ENCODE data around the gene SMIM38. TPM values are rescaled to one million over a fixed set of nuclear protein-coding genes. Genes with fewer than 3 reads are reported as not detected.

SMIM38 gene
- total and polyA plus RNA-seq, 2 donors (not counting 1 experiment from before 2014, with no cell fraction given), result 1.2 to 1.6 TPM

GRCh38 chr11:69167130-69167915 lies 11.6 kb downstream of the SMIM38 start:
- H3K4me3 ChIP-seq (ENCODE audit: control extremely low read depth in 1 of 5, extremely low read depth in 1 of 5, insufficient read depth in 1 of 5, low read depth in 2 of 5, low read length in 4 of 5), result no peak overlapping the region
- no peak overlapping the region for H3K4me3 Mint-ChIP-seq
- H3K27ac Mint-ChIP-seq, result no peak overlapping the region
- ChIA-PET POLR2A (no interaction called here), CTCF (no interaction called here)
- no peak overlapping the region for H2AFZ ChIP-seq (ENCODE audit: insufficient read depth, low read depth, low read length, poor library complexity, severe bottlenecking)
- H3K9me3 Mint-ChIP-seq (ENCODE audit: insufficient read depth), result peaks cover 6% of the 10 kb centered on the region
- no peak for ATAC-seq (ENCODE audit: low read depth)
- TF ChIP-seq CTCF (IDR thresholded peaks at IDR 0.05) (no peak), EZH2 (IDR thresholded peaks at IDR 0.05; ENCODE audit: borderline replicate concordance, insufficient read depth, low read depth, low read length, poor library complexity, severe bottlenecking) (no peak)
- no peak overlapping the region for H3K4me2 ChIP-seq (replicated peaks; ENCODE audit: low read depth, low read length, poor library complexity, severe bottlenecking)
- H3K79me2 ChIP-seq (ENCODE audit: control insufficient read depth, insufficient read depth, low read length), result no peaks in the 10 kb centered on the region
- no peaks in the 10 kb centered on the region for H3K27me3 ChIP-seq (replicated peaks in 1 of 4; ENCODE audit: control extremely low read depth in 1 of 4, control insufficient read depth in 3 of 4, insufficient read depth in 4 of 4, low read length in 3 of 4)
- peaks cover 3 to 7% (median 5%) of the 10 kb centered on the region in 3 donors for H3K9me3 ChIP-seq (ENCODE audit: control extremely low read depth in 1 of 3, control insufficient read depth in 2 of 3, insufficient read depth in 1 of 3, low read length in 2 of 3)
- H3K4me1 Mint-ChIP-seq, result peaks cover 9% of the 10 kb centered on the region
- no peak overlapping the region for H3K27ac ChIP-seq (ENCODE audit: low read length in 2 of 2)
- no peak overlapping the region for H3K9ac ChIP-seq (ENCODE audit: low read length)
- H4K20me1 ChIP-seq (ENCODE audit: control insufficient read depth, insufficient read depth, low read length, poor library complexity, severe bottlenecking), result no peaks in the 10 kb centered on the region
- intact Hi-C loops (cut with micrococcal nuclease), result no loop called here
- DNase-seq, result no peak
- peaks cover 6 to 8% of the 10 kb centered on the region in 2 donors for H3K4me1 ChIP-seq (ENCODE audit: control insufficient read depth in 2 of 2, insufficient read depth in 2 of 2, low read length in 2 of 2)
- 90% methylated on average over 10 of the region's 10 CpGs for WGBS (ENCODE audit: insufficient coverage)
- H3K27me3 Mint-ChIP-seq, result peaks cover 9% of the 10 kb centered on the region
- no peaks in the 10 kb centered on the region for H3K36me3 ChIP-seq (replicated peaks in 1 of 2; ENCODE audit: control extremely low read depth in 1 of 2, control insufficient read depth in 1 of 2, extremely low read depth in 1 of 2, insufficient read depth in 2 of 2, low read length in 1 of 2)

- ATAC-seq (ENCODE audit: low read depth) (no peak), DNase-seq (no peak)
- intact Hi-C loops (cut with micrococcal nuclease), result no loop called here
- Histone ChIP-seq H4K20me1 (ENCODE audit: control insufficient read depth, insufficient read depth, low read length, poor library complexity, severe bottlenecking) (no peaks in the 10 kb centered on the region), H3K27me3 (replicated peaks in 1 of 4; ENCODE audit: control extremely low read depth in 1 of 4, control insufficient read depth in 3 of 4, insufficient read depth in 4 of 4, low read length in 3 of 4) (no peaks in the 10 kb centered on the region), H2AFZ (ENCODE audit: insufficient read depth, low read depth, low read length, poor library complexity, severe bottlenecking) (no peak overlapping the region), H3K36me3 (replicated peaks in 1 of 2; ENCODE audit: control extremely low read depth in 1 of 2, control insufficient read depth in 1 of 2, extremely low read depth in 1 of 2, insufficient read depth in 2 of 2, low read length in 1 of 2) (no peaks in the 10 kb centered on the region), H3K9me3 (ENCODE audit: control extremely low read depth in 1 of 3, control insufficient read depth in 2 of 3, insufficient read depth in 1 of 3, low read length in 2 of 3) (peaks cover 3 to 7% (median 4%) of the 10 kb centered on the region in 3 donors), H3K4me3 (ENCODE audit: control extremely low read depth in 1 of 5, extremely low read depth in 1 of 5, insufficient read depth in 1 of 5, low read depth in 2 of 5, low read length in 4 of 5) (no peak overlapping the region), H3K79me2 (ENCODE audit: control insufficient read depth, insufficient read depth, low read length) (no peaks in the 10 kb centered on the region), H3K9ac (ENCODE audit: low read length) (no peak overlapping the region), H3K27ac (ENCODE audit: low read length in 2 of 2) (no peak overlapping the region), H3K4me2 (replicated peaks; ENCODE audit: low read depth, low read length, poor library complexity, severe bottlenecking) (no peak overlapping the region), H3K4me1 (ENCODE audit: control insufficient read depth in 2 of 2, insufficient read depth in 2 of 2, low read length in 2 of 2) (peaks cover 6 to 8% of the 10 kb centered on the region in 2 donors)
- peaks cover 9% of the 10 kb centered on the region for H3K4me1 Mint-ChIP-seq
- TF ChIP-seq CTCF (IDR thresholded peaks at IDR 0.05) (no peak), EZH2 (IDR thresholded peaks at IDR 0.05; ENCODE audit: borderline replicate concordance, insufficient read depth, low read depth, low read length, poor library complexity, severe bottlenecking) (no peak)
- ChIA-PET CTCF (no interaction called here), POLR2A (no interaction called here)
- no peak overlapping the region for H3K27ac Mint-ChIP-seq
- H3K27me3 Mint-ChIP-seq, result peaks cover 9% of the 10 kb centered on the region
- 87% methylated on average over 8 of the region's 9 CpGs for WGBS (ENCODE audit: insufficient coverage)
- H3K9me3 Mint-ChIP-seq (ENCODE audit: insufficient read depth), result peaks cover 3% of the 10 kb centered on the region
- no peak overlapping the region for H3K4me3 Mint-ChIP-seq
Measured at GRCh38 chr11:69167916-69168691, 12.4 kb downstream of the SMIM38 start.

All from B cell (primary cell).